Measurements from ENCODE around the gene NACC2. TPM values are rescaled to one million over a fixed set of nuclear protein-coding genes. Genes with fewer than 3 reads are reported as not detected.
A peak's percentile ranks its signal among the peaks of the same experiment; 100 is the strongest.

The NACC2 gene
- total and polyA plus RNA-seq, 2 of the 8 experiments (the other 6 are each of a cell fraction or from before 2014, with no cell fraction given), result 8.3 to 14.0 TPM

- DNase-seq (ENCODE audit: low read depth in 1 of 2, low spot score in 2 of 2), result peak; percentile 50 to 72
- peaks cover 3 to 55% (median 26%) of the 10 kb centered on the region in 4 experiments for H3K4me1 ChIP-seq (replicated peaks in 1 of 4; ENCODE audit: control insufficient read depth in 3 of 4, insufficient read depth in 4 of 4, low read length in 3 of 4)
- ChIA-PET CTCF (ENCODE audit: partially characterized antibody) (interaction anchor here (1.0 to 1.6 kb wide), 4 partner anchors 39 to 85 kb away, joined by 3 to 5 read pairs (median 3); no protein-coding TSS in a partner anchor), POLR2A (ENCODE audit: partially characterized antibody) (interaction anchor here (0.7 to 2.7 kb wide), 19 partner anchors 9 to 88 kb away, joined by 3 to 9 read pairs (median 5); partner anchors contain the start of gene NACC2)
- no peak overlapping the region; the same call in 1 of the 2 replicates for H2BK15ac ChIP-seq (ENCODE audit: low read length)
- peaks cover 14% of the 10 kb centered on the region; the same call in 1 of the 2 replicates for H3K23me2 ChIP-seq (ENCODE audit: low read depth, low read length)
- peak overlapping the region; percentile 53; the same call in 1 of the 2 replicates for H3K18ac ChIP-seq (ENCODE audit: extremely low read depth, low read length)
- peak overlapping the region; percentile 67 for H4K5ac ChIP-seq (ENCODE audit: insufficient read length, low read depth, low read length)
- H4K20me1 ChIP-seq (replicated peaks in 1 of 2; ENCODE audit: control insufficient read depth in 1 of 2, insufficient read depth in 2 of 2, low read length in 2 of 2), result peaks cover 0 to 6% of the 10 kb centered on the region in 2 experiments
- H3K23ac ChIP-seq (ENCODE audit: insufficient read length), result no peak overlapping the region
- H3K56ac ChIP-seq (replicated peaks; ENCODE audit: insufficient read length, low read depth, low read length), result no peak overlapping the region
- H3K14ac ChIP-seq (ENCODE audit: insufficient read length), result no peak overlapping the region
- H3K4ac ChIP-seq (replicated peaks; ENCODE audit: insufficient read length, low read depth, low read length), result no peak overlapping the region
- H3K4me3 ChIP-seq (ENCODE audit: extremely low read depth in 1 of 4, insufficient read depth in 2 of 4, low read depth in 3 of 4, low read length in 4 of 4), result peak overlapping the region; percentile 48 to 72 (median 60)
- peak overlapping the region; percentile 50 to 83 for H3K4me2 ChIP-seq (ENCODE audit: insufficient read depth in 1 of 2, low read depth in 2 of 2, low read length in 2 of 2)
- no peak overlapping the region for H2BK12ac ChIP-seq (ENCODE audit: low read depth, low read length)
- H3K9me3 ChIP-seq (ENCODE audit: insufficient read depth in 2 of 2, low read depth in 1 of 2, low read length in 1 of 2), result no peaks in the 10 kb centered on the region
- H2BK20ac ChIP-seq (ENCODE audit: low read length), result no peak overlapping the region
- peak overlapping the region; percentile 77 for H4K91ac ChIP-seq (replicated peaks; ENCODE audit: insufficient read length, low read length)
- H3K27ac ChIP-seq (ENCODE audit: low read depth, low read length), result no peak overlapping the region
- H3K27me3 ChIP-seq (replicated peaks in 1 of 4; ENCODE audit: control insufficient read depth in 3 of 4, extremely low read depth in 1 of 4, insufficient read depth in 3 of 4, low read length in 3 of 4), result peaks cover 0 to 2% (median 0%) of the 10 kb centered on the region in 4 experiments; a peak in 2 of 7 replicates
- WGBS, 2 experiments (ENCODE audit: extremely low coverage in 1 of 2, insufficient coverage in 1 of 2, insufficient read length in 1 of 2, insufficient replicate concordance in 2 of 2, low coverage in 1 of 2, low lambda C conversion rate in 2 of 2, missing lambda C conversion rate in 1 of 2), result 2% methylated on average over 18 of the region's 31 CpGs; no CpG with 5 or more reads in 1 of the 2 experiments
- peaks cover 0 to 7% (median 0%) of the 10 kb centered on the region in 4 experiments; a peak in 2 of 8 replicates for H3K36me3 ChIP-seq (ENCODE audit: control insufficient read depth in 2 of 4, insufficient read depth in 4 of 4, low read length in 3 of 4)
- no peak overlapping the region for H2AK5ac ChIP-seq (ENCODE audit: low read depth, low read length)
- H3K79me2 ChIP-seq (ENCODE audit: control insufficient read depth in 1 of 2, insufficient read depth in 2 of 2, low read length in 2 of 2), result no peaks in the 10 kb centered on the region; a peak in 2 of 4 replicates
- FAIRE-seq, result no peak
- no peaks in the 10 kb centered on the region; the same call in 1 of the 2 replicates for H3K79me1 ChIP-seq (ENCODE audit: low read depth, low read length)
- no peak overlapping the region for H2AFZ ChIP-seq (ENCODE audit: low read length)
- H3K9ac ChIP-seq (replicated peaks in 1 of 4; ENCODE audit: extremely low read depth in 1 of 4, low read depth in 3 of 4, low read length in 3 of 4), result peak overlapping the region in 1 of 4 experiments; percentile 8; a peak in 1 of 7 replicates
- no peak overlapping the region for H2BK120ac ChIP-seq (replicated peaks; ENCODE audit: low read depth, low read length)
- H2BK5ac ChIP-seq (ENCODE audit: low read depth, low read length), result peak overlapping the region; percentile 90; the same call in 1 of the 2 replicates
- H4K8ac ChIP-seq (ENCODE audit: extremely low read depth, insufficient read depth, low read length), result peak overlapping the region; percentile 72
- TF ChIP-seq JUND (IDR thresholded peaks at IDR 0.05; ENCODE audit: low read length) (peak; percentile 43; the same call in 1 of the 2 replicates), ATF2 (IDR thresholded peaks at IDR 0.05; ENCODE audit: low read length) (0 out of 2 replicates have a peak, but pooled peaks have one; percentile 48), CREB1 (IDR thresholded peaks at IDR 0.05) (no peak), RBBP5 (IDR thresholded peaks at IDR 0.05; ENCODE audit: borderline replicate concordance, low read depth, low read length) (no peak), EZH2 (IDR thresholded peaks at IDR 0.05; ENCODE audit: low read depth, low read length, severe bottlenecking) (peak; percentile 34), CBX5 (IDR thresholded peaks at IDR 0.05; ENCODE audit: low read depth, low read length) (no peak), SP2 (IDR thresholded peaks at IDR 0.05; ENCODE audit: low read length) (no peak), TAF7 (optimal IDR thresholded peaks at IDR 0.05; ENCODE audit: borderline replicate concordance, low read depth, low read length) (peak; percentile 2)
- TF ChIP-seq, protein P1, sequence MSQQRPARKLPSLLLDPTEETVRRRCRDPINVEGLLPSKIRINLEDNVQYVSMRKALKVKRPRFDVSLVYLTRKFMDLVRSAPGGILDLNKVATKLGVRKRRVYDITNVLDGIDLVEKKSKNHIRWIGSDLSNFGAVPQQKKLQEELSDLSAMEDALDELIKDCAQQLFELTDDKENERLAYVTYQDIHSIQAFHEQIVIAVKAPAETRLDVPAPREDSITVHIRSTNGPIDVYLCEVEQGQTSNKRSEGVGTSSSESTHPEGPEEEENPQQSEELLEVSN (IDR thresholded peaks at IDR 0.05), result no peak
These were observed 43.1 kb downstream of the NACC2 start for GRCh38 chr9:136051837-136052471.
